Activated T-cell treated with anti-CD3 and anti-CD28 coated beads for 1 hour (primary cell): ENCODE data around the gene UBTD2.
"Not testable (repeated sequence)": the region's sequence is repeated elsewhere in the genome, so short reads cannot be mapped to it uniquely, and the experiment has no call there.

Experiments
- DNase-seq: peaks from one replicate; pipeline ENCODE4 v3.0.0-alpha.2; 2020; ENCODE audit warnings: low read depth

UBTD2 gene

DNA sequence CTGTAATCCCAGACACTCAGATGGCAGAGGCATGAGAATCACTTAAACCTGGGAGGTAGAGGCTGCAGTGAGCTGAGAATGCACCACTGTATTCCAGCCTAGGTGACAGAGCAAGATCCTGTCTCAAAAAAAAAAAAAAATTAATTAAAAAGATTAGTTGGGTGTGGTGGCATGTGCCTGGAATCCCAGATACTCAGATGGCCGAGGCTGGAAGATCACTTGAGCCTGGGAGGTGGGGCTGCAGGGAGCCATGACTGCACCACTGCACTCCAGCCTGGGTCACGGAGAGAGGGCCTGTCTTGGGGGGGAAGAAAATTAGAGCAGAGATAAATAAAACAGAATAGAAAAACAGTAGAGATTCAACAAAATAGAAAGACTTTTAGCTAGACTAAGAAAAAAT, 34.9 kb downstream of the UBTD2 start:
- DNase-seq = no peak

DNA sequence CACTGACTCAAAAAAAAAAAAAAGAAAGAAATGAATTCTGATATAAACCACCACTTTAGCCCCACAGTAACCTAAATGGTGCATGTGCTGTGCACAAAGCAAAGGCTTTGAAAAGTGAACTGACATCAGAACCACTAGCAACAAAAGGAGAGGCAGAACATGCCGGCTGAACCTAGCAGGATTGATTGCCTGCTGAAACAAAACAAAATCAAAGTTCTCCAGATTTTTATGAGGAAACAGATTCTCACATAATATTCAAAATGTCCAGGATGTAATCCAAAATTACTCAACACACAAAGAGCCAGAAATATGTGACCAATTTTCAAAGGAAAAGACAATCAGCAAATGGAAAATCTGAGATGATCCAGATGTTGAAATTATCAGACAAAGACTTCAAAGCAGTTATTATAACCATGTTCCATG, 37.9 kb downstream of the UBTD2 start:
- no peak for DNase-seq

DNA sequence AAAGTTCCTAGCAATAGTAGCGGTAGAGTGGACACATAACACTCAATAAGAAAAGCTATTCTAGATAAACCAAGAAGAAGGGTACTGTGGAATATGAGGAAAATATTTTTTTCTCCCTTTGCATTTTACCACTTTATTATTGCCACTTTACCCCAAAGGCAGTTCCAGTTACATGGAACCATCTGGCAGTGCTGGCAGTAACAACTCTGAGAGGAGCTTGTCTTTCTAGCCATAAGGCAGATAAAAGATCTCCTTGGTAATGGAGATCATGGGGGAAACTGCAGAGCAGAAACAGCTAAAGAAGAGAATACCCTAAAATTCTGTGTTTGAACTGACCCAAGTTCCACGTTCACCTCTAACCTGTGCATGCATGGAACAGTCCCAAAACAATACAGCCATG, 38.5 kb downstream of the UBTD2 start:
- DNase-seq = no peak

DNA sequence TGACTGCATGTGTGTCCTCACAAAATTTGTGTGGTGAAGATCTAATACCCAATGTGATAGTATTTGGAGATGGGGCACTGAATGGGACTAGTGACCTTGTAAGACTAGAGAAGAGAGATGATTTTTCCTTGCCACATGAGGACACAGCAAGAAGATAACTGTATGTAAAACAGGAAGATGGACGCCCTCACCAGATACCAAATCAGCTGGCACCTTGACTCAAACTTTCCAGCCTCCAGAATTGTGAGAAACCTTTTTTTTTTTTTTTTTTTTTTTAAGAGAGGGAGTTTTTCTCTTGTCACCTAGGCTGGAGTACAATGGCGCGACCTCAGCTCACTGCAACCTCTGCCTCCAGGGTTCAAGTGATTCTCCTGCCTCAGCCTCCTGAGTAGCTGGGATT, 40.3 kb downstream of the UBTD2 start:
- DNase-seq = no peak

DNA sequence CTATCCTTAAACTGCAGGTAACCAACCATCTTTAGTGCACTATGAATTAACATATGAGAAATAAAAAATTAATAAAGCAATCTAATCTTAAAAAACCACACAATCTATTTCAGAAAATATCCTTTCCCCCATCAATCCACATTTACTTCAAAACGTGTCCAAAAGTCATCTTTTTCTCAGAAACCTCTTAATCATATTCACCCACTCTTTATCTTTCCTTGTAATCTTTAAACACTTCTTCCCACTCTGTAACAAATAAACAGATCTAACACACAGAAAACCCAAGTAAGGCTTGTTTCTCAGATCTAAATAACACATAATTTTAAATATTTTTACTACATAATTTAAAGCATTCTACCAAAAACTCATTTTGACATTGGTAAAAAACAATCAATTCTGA, 45.2 kb downstream of the UBTD2 start:
- no peak for DNase-seq

- DNase-seq = no peak
These were observed 47.5 kb downstream of the UBTD2 start for GRCh38 chr5:172235827-172236736.

GRCh38 chr5:172235132-172235780, 48.3 kb downstream of the UBTD2 start:
- DNase-seq = no peak

- DNase-seq = no peak
These were observed 49.5 kb downstream of the UBTD2 start for GRCh38 chr5:172234031-172234430.

DNA sequence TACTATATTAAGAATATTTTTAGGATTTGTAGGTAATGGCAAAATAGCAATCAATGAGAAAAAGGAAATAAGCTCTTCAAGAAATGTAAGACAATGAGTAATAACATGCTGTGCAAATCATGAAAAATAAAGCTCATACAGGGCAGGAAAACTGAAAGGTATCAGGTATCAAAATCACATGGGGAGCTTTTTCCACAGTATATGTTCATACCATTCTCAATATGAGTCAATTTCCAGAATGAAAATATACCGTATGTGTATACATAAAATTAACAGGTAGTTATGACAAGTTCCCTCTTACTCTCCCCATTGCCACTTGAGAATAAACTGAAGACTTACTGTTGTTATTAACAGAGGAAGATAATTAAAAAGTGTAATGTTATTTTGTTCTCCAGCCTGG, 53.7 kb downstream of the UBTD2 start:
- DNase-seq = no peak

GRCh38 chr5:172224996-172225395, 58.6 kb downstream of the UBTD2 start:
- DNase-seq = no peak

DNA sequence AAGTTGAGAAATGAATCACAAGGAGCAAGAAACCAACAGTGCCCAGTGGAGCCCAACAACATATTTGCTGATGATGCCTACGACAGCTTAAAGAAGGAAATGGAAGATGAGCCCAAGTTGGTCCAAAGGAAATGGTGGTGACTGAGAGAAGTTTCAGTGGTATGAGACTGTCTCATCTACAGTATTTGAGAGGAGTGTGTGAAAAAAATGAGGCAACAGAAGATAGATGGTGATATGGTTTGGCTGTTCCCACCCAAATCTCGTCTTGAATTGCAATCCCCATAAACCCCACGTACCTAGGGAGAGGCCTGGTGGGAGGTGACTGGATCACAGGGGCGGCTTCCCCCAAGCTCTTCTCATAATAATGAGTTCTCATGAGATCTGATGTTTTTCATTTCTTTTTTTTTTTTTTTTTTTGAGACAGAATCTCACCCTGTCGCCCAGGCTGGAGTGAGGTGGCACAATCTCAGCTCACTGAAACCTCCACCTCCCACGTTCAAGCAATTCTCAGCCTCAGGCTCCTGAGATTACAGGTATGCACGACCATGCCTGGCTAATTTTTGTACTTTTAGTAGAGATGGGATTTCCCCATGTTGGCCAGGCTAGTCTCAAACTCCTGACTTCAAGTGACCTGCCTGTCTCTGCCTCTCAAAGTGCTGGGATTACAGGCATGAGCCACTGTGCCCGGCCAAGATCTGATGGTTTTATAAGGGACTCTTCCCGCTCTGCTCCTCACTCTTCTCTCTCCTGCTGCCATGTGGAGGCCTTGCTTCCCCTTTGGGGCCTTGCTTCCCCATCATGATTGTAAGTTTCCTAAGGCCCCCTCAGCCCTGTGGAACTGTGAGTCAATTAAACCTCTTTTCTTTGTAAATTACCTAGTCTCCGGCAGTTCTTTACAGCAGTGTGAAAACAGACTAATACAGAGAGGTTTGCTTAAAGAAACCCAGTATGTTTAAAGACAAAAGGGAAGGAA, 59.4 kb downstream of the UBTD2 start:
- DNase-seq = no peak

GRCh38 chr5:172219296-172219695, 64.3 kb downstream of the UBTD2 start:
- no peak for DNase-seq

GRCh38 chr5:172216345-172216744, 67.2 kb downstream of the UBTD2 start:
- no peak for DNase-seq

DNA sequence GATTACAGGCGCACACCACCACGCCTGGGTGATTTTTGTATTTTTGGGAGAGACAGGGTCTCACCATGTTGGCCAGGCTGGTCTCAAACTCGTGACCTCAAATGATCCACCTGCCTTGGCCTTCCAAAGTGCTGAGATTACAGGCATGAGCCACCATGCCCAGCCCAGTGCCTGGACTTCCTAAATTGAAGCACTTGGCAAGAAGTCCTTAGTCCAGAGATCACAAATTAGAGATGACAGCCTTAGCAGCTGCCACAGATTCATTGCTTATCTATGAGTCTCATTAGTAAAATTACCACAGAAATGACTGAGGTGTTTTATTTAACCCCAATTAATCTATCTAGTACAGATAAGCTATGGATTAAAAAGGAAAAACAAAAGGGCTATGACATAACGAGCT, 70.4 kb downstream of the UBTD2 start:
- no peak for DNase-seq

GRCh38 chr5:172211676-172212075, 71.9 kb downstream of the UBTD2 start:
- no peak for DNase-seq

DNA sequence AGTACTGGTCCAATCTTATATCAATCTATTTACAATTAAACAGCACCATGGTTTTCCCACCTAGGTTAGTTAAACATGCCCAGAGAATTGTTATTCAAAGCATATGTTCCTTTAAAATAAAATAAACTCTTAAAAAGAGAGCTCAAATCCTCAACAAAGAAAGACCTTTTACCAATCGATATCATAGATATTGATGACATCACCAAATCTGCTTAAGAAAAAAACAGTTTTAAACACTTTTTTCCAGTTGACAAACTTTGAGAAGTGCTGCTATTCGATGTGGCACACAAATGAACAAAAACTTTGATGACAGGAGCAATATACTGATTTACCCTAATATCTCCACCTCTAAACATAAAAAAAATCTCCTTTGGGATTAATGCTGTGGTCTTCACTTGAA, 73.8 kb downstream of the UBTD2 start:
- no peak for DNase-seq

DNA sequence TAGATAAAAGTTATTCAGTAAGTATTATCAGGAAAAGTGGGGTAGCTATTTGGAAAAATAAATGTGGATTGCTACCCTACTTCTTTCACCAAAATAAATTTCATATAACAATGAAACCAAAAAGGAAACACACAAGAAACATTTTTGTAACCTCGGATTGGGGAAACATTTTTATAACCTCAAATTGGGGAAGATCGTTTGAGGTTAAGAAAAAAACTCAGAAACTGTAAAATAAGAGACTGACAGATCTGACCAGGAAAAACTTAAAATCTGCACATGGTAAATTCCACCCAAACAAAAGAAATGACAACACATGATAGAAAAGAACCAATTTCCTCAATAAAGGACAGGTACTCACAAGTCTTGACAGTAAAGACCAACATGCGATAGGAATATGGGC, 76.1 kb downstream of the UBTD2 start:
- no peak for DNase-seq

DNA sequence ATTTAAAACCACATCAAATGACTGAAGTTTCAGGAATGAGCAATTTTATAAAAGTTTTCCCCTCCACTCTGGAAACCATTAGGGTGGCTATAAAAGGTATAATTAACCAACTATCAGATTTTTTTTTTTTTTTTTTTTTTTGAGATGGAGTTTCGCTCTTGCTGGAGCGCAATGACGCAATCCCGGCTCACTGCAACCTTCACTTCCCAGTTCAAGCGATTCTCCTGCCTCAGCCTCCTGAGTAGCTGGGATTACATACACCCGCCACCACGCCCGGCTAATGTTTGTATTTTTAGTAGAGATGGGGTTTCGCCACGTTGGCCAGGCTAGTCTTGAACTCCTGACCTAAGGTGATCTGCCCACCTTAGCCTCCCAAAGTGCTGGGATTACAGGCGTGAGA, 77.6 kb downstream of the UBTD2 start:
- not testable (repeated sequence) for DNase-seq

GRCh38 chr5:172200476-172200875, 83.1 kb downstream of the UBTD2 start:
- DNase-seq = no peak

DNA sequence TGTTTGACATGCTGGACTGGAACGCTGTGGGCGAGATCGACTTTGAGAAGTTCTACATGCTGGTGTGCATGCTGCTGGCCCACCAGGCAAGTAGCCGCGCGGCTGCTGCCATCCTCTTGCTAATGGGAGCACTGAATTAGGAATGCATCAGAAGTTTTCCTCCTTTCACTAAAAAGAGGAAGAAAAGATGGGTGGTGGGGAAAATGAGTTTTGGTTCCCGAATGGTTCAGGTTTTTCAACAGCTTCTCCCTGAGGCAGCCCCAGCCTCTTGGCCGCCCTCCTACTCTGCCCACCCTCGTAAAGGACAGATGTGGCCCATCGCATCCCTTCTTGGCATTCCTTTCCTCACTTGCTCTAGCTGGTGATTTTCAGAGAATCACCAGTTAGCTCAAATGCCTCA, 84.1 kb downstream of the UBTD2 start:
- no peak for DNase-seq

- DNase-seq = not testable (repeated sequence)
These were observed 85.8 kb downstream of the UBTD2 start for GRCh38 chr5:172197775-172198174.
